GM10266 (cell line): ENCODE measurements around the gene MPO.

Source experiments
- DNase-seq: peaks from one replicate; pipeline ENCODE4 v3.0.0; 2012; ENCODE audit errors: extremely low spot score
- TF ChIP-seq, protein P1 (sequence below): IDR thresholded peaks from 2 replicates; pipeline ENCODE4 v1.5.1; 2012; ENCODE audit warnings: mild to moderate bottlenecking, low read depth; ENCODE audit not compliant: control insufficient read depth, insufficient read depth; ENCODE audit errors: missing control alignments

Gene MPO

DNA sequence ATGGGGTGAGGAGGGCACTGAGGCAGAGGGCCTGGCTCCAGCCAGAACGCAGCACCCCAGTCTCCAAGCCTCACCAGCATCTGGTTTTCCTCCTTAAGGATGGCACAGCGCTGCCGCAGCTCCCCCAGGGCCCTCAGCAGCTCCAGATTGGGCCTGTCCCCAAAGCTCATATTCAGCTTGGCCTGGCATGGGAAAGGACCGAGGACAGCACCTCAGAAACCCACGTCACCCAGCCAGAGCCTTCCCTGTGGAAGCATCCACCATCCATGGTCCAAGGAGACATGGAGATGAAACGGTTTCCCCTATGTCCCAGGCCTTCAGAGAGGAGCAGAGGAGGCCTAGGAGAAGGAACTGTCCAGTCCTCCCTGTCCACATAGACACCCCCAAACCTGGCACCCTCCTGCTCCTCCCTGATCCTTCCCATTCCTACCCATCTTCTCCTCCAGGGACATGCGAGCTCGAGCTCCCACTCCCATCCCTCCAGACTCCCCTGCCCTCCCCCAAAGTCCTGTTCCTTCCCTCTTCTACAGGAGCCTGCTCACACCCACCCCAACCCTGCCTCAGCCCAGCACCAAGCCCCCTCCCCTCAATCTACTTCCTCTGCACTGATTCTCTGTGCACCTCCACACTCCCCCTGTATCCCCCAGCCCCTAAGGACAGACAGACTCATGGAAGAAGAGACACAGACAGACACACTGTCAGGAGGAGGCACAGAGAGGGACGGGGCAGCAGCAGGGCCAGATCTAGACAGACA lies 46.1 kb upstream of the MPO start:
- TF ChIP-seq, protein P1, sequence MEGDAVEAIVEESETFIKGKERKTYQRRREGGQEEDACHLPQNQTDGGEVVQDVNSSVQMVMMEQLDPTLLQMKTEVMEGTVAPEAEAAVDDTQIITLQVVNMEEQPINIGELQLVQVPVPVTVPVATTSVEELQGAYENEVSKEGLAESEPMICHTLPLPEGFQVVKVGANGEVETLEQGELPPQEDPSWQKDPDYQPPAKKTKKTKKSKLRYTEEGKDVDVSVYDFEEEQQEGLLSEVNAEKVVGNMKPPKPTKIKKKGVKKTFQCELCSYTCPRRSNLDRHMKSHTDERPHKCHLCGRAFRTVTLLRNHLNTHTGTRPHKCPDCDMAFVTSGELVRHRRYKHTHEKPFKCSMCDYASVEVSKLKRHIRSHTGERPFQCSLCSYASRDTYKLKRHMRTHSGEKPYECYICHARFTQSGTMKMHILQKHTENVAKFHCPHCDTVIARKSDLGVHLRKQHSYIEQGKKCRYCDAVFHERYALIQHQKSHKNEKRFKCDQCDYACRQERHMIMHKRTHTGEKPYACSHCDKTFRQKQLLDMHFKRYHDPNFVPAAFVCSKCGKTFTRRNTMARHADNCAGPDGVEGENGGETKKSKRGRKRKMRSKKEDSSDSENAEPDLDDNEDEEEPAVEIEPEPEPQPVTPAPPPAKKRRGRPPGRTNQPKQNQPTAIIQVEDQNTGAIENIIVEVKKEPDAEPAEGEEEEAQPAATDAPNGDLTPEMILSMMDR, result no peak
- DNase-seq, result no peak

DNA sequence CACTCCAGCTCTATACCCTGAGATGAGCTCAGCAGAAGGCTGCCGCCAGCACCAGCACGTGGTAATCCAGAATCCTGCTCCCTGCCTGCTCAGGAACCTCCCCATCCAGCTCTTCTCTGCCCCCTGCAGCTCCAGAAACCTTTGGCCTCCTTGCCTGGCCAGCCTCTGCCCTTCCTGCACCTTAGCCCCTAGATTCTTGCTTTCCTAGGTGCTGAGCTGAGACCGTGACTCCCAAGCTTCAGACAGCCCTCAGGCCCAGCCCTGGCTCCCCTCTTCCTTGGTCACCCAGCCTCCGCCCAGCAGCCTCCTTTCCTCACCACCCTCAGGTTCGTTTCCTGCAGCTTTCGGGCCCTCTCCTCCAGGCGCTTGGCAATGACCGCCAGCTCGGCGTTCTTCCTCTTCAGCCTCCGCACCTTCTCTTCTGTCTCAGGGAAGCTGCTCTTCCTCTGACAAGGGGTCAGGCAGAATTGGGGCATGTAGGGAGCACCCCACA lies 45.3 kb upstream of the MPO start:
- no peak for DNase-seq
- TF ChIP-seq, protein P1, result no peak

DNA sequence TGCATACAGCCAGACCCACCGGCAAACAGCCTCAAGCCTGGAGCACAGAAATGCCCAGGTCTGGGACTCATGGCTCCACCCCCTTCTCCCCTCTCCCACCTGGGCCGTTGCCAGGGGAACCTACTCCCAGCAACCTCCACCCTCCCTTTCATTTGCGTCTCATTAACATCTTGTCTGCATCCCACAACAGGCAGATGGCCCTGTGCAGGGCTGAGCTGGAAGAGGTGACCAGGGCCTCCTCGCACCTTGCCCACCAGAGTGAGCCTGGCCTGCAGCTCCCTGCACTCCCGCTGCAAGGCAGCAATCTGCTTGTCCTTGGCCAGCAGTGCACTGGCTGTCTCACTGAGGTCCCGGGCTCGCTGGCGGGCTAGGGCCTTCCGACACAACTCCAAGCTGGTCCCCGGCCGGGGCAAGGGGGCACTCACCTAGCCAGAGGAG lies 44.6 kb upstream of the MPO start:
- TF ChIP-seq, protein P1, result no peak
- DNase-seq, result no peak

DNA sequence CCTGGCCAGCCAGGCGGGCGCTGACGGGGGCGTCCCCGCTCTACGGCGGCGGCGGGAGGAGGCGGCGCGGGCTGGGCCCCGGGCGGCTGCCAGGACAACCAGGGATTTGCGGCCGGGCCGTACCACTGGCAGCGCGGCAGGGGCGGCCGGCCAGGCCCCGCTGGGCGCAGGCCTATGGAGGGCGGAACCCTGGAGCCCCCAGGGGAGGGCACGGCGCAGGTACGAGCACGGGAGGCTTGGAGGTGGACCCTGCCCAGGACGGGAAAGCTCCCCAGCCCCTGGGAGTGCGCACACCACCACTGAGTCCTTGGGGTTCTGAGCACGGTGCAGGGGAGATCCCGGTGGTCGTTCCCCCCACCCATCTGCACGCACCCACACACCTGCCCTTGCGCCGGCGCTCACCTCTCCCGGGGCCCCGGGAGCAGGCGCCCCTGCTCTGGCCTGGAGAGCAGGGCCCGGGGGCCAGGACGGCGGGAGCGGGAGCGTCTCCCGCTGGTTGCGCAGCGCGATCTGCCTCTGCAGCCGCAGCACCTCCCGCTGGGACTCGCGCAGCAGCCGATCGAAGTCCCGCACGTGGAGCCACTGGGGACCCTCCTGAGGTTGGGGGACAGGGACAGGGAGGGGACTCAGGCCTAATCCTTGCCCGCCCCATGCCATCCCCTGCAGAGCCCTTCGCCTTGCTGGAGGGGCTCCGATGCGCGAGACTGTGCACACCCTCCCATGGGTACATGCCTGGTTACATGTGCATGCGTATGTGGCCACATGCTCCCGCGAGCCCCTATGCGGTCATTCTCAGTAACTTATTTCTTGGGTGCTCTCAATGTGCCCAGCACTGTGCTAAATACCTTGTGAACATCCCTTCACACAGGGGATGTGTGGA lies 43.9 kb upstream of the MPO start:
- DNase-seq, result no peak
- TF ChIP-seq, protein P1, result no peak

DNA sequence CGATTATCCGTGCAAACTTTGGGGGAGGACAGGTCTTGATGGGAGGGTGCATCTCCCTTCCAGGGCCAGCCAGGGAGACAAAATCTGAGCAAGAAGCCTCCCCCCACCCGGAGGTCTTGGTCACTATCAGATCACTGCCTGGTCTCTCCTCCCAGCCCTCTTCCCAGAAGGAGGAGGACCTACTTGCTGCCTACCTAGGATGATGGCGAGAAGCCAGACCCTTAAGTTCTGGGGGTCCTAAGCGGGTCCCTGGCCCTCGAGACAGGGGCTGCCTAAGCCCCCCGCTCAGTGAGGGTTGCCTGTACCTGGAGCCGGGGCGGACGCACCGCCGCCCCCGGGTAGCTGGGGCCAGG lies 43.3 kb upstream of the MPO start:
- no peak for DNase-seq
- TF ChIP-seq, protein P1, result no peak

DNA sequence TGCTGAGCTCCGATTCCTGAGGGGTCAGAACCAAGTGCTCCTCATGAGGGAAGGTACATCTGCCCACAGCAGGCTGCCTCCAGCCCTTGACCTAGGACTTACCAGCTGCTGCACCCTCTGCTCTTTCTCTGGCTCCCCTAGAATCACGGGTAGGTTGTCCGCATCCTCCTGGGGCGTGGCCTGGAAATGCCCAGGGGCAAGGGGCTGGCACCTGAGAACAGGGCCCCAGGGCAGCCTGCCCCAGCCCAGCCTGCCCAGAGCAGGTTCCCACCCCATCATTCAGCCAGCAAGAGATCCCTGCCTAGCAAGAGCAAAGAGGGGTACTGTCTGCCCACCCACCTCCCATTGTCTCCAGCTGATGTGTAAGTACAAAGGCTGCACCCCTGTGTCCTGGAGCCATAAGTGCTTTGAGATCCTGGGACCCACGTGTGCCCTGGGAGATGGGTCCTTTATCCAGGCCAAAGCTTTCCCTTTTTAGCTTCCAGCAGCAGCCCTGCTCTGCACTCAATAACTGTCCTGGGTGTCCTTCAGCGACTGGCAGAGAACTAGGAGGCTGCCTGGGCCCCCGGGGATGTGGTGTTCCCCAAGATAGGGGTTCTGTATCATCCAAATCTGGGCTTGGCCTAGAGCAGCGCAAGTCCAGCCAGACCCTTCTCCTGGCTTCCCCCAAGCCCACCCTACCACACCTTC lies 42.8 kb upstream of the MPO start:
- TF ChIP-seq, protein P1, result no peak
- no peak for DNase-seq
